ENCODE measurements around the gene SLC26A11.
"Not testable (repeated sequence)": the region's sequence is repeated elsewhere in the genome, so short reads cannot be mapped to it uniquely, and the experiment has no call there.

SLC26A11 gene

GRCh38 chr17:80195141-80195540, 25.1 kb upstream of the SLC26A11 start:
- H3K4me3 ChIP-seq (ENCODE audit: low read depth, low read length): no peak overlapping the region
- no peak for DNase-seq (ENCODE audit: low read depth)

- DNase-seq (ENCODE audit: low read depth): no peak
- no peak overlapping the region for H3K4me3 ChIP-seq (ENCODE audit: low read depth, low read length)
Measured at GRCh38 chr17:80195671-80196529, 24.3 kb upstream of the SLC26A11 start.

- no peak for DNase-seq (ENCODE audit: low read depth)
Measured at GRCh38 chr17:80196652-80197051, 23.6 kb upstream of the SLC26A11 start.

GRCh38 chr17:80198144-80198661, 22.0 kb upstream of the SLC26A11 start:
- H3K4me3 ChIP-seq (ENCODE audit: low read depth, low read length): no peak overlapping the region
- no peak for DNase-seq (ENCODE audit: low read depth)

More at GRCh38 chr17:80196652-80197051, 23.6 kb upstream of the SLC26A11 start:
- no peak overlapping the region for H3K4me3 ChIP-seq (ENCODE audit: low read depth, low read length)

- not testable (repeated sequence) for H3K4me3 ChIP-seq (ENCODE audit: low read depth, low read length); DNase-seq (ENCODE audit: low read depth)
Measured at GRCh38 chr17:80199295-80199694, 20.9 kb upstream of the SLC26A11 start.

GRCh38 chr17:80201446-80201845, 18.8 kb upstream of the SLC26A11 start:
- H3K4me3 ChIP-seq (ENCODE audit: low read depth, low read length): no peak overlapping the region
- no peak for DNase-seq (ENCODE audit: low read depth)

- DNase-seq (ENCODE audit: low read depth): no peak
- H3K4me3 ChIP-seq (ENCODE audit: low read depth, low read length): no peak overlapping the region
Measured at GRCh38 chr17:80202197-80202596, 18.0 kb upstream of the SLC26A11 start.

GRCh38 chr17:80203471-80203963, 16.7 kb upstream of the SLC26A11 start:
- no peak for DNase-seq (ENCODE audit: low read depth)
- H3K4me3 ChIP-seq (ENCODE audit: low read depth, low read length): no peak overlapping the region

GRCh38 chr17:80204626-80205468, 15.4 kb upstream of the SLC26A11 start:
- no peak overlapping the region for H3K4me3 ChIP-seq (ENCODE audit: low read depth, low read length)

GRCh38 chr17:80205811-80206210, 14.4 kb upstream of the SLC26A11 start:
- no peak overlapping the region for H3K4me3 ChIP-seq (ENCODE audit: low read depth, low read length)
- no peak for DNase-seq (ENCODE audit: low read depth)

More at GRCh38 chr17:80204626-80205468, 15.4 kb upstream of the SLC26A11 start:
- no peak for DNase-seq (ENCODE audit: low read depth)

- no peak overlapping the region for H3K4me3 ChIP-seq (ENCODE audit: low read depth, low read length)
- no peak for DNase-seq (ENCODE audit: low read depth)
Measured at GRCh38 chr17:80208050-80208449, 12.2 kb upstream of the SLC26A11 start.

- no peak for DNase-seq (ENCODE audit: low read depth)
- no peak overlapping the region for H3K4me3 ChIP-seq (ENCODE audit: low read depth, low read length)
Measured at GRCh38 chr17:80209765-80210164, 10.5 kb upstream of the SLC26A11 start.

- DNase-seq (ENCODE audit: low read depth): no peak
- H3K4me3 ChIP-seq (ENCODE audit: low read depth, low read length): no peak overlapping the region
Measured at GRCh38 chr17:80210348-80211108, 9.7 kb upstream of the SLC26A11 start.

GRCh38 chr17:80212109-80212508, 8.1 kb upstream of the SLC26A11 start:
- H3K4me3 ChIP-seq (ENCODE audit: low read depth, low read length): no peak overlapping the region
- DNase-seq (ENCODE audit: low read depth): no peak

- H3K4me3 ChIP-seq (ENCODE audit: low read depth, low read length): no peak overlapping the region
- DNase-seq (ENCODE audit: low read depth): no peak
Measured at GRCh38 chr17:80212511-80212910, 7.7 kb upstream of the SLC26A11 start.

GRCh38 chr17:80212962-80213642, 7.1 kb upstream of the SLC26A11 start:
- DNase-seq (ENCODE audit: low read depth): no peak
- H3K4me3 ChIP-seq (ENCODE audit: low read depth, low read length): no peak overlapping the region

GRCh38 chr17:80213643-80213975, 6.6 kb upstream of the SLC26A11 start:
- DNase-seq (ENCODE audit: low read depth): no peak
- H3K4me3 ChIP-seq (ENCODE audit: low read depth, low read length): no peak overlapping the region

GRCh38 chr17:80214012-80214877, 6.0 kb upstream of the SLC26A11 start:
- H3K4me3 ChIP-seq (ENCODE audit: low read depth, low read length): no peak overlapping the region
- DNase-seq (ENCODE audit: low read depth): no peak

All from skeletal muscle cell (primary cell).